Retinal pigment epithelial cell (primary cell): ENCODE results near the gene SAMD5.
"Not testable (repeated sequence)": the region's sequence is repeated elsewhere in the genome, so short reads cannot be mapped to it uniquely, and the experiment has no call there.

ENCODE experiments used
- DNase-seq: peaks from one replicate; pipeline ENCODE4 v3.0.0-alpha.2; 2010; ENCODE audit warnings: low read depth
- H3K4me3 ChIP-seq: 2 replicates; pipeline ENCODE4 v1.5.1; 2011; ENCODE audit warnings: mild to moderate bottlenecking, low read length, control low read depth, moderate library complexity
- CTCF ChIP-seq: conservative IDR thresholded peaks from 2 replicates; pipeline ENCODE4 v1.5.1; 2011; ENCODE audit warnings: low read depth, low read length, control low read depth, inconsistent platforms

Gene SAMD5

GRCh38 chr6:147538821-147539220, 30.3 kb downstream of the SAMD5 start:
- TF ChIP-seq CTCF = no peak
- no peak overlapping the region for H3K4me3 ChIP-seq
- DNase-seq = peak; percentile 66

- TF ChIP-seq CTCF = no peak
- no peak overlapping the region for H3K4me3 ChIP-seq
- no peak for DNase-seq
Measured at GRCh38 chr6:147540075-147540474, 31.6 kb downstream of the SAMD5 start.

GRCh38 chr6:147542436-147542835, 33.9 kb downstream of the SAMD5 start:
- not testable (repeated sequence) for DNase-seq, H3K4me3 ChIP-seq

GRCh38 chr6:147544420-147544819, 35.9 kb downstream of the SAMD5 start:
- no peak for TF ChIP-seq CTCF
- H3K4me3 ChIP-seq = no peak overlapping the region
- DNase-seq = no peak

- no peak for DNase-seq
- no peak overlapping the region for H3K4me3 ChIP-seq
- TF ChIP-seq CTCF = no peak
Measured at GRCh38 chr6:147546501-147547368, 38.2 kb downstream of the SAMD5 start.

GRCh38 chr6:147547369-147547902, 38.9 kb downstream of the SAMD5 start:
- H3K4me3 ChIP-seq = no peak overlapping the region
- DNase-seq = no peak
- TF ChIP-seq CTCF = no peak

GRCh38 chr6:147548921-147549475, 40.5 kb downstream of the SAMD5 start:
- DNase-seq = no peak
- TF ChIP-seq CTCF = no peak
- H3K4me3 ChIP-seq = no peak overlapping the region
